CD14-positive monocyte (primary cell): Measurements from ENCODE around the gene CHKA. TPM values are rescaled to one million over a fixed set of nuclear protein-coding genes. Genes with fewer than 3 reads are reported as not detected.

Source experiments
- DNase-seq, 3 donors: peaks; one replicate each; pipeline ENCODE4 v3.0.0-alpha.2; 2011 to 2022
- H2AFZ ChIP-seq: 2 replicates; pipeline ENCODE4 v1.6.0; 2012; ENCODE audit warnings: mild to moderate bottlenecking, low read depth, low read length, inconsistent platforms; ENCODE audit not compliant: insufficient read depth, poor library complexity, severe bottlenecking
- H3K27ac ChIP-seq, 2 donors: 1 replicate in 1 of 2; 2 replicates in 1 of 2; pipeline ENCODE4 v1.5.1; 2012 to 2013; ENCODE audit warnings: low read length in 2 of 2, control low read depth in 1 of 2, inconsistent platforms in 1 of 2, low read depth in 1 of 2, mild to moderate bottlenecking in 1 of 2
- H3K27me3 ChIP-seq, 2 donors: one replicate each; pipeline versions ENCODE4 v1.6.0 to v1.6.1; 2011 to 2013; ENCODE audit warnings: low read length in 2 of 2; ENCODE audit not compliant: control insufficient read depth in 2 of 2, insufficient read depth in 2 of 2
- H3K36me3 ChIP-seq, 2 donors: replicated peaks in 1 of 2; 1 replicate in 1 of 2; 2 replicates in 1 of 2; pipeline versions ENCODE4 v1.5.1 to v1.6.1; 2012 to 2013; ENCODE audit warnings: low read length in 2 of 2, control low read depth in 1 of 2, inconsistent platforms in 1 of 2, mild to moderate bottlenecking in 1 of 2; ENCODE audit not compliant: insufficient read depth in 2 of 2, control insufficient read depth in 1 of 2
- H3K4me1 ChIP-seq, 2 donors: 1 replicate in 1 of 2; 2 replicates in 1 of 2; pipeline versions ENCODE4 v1.5.1 to v1.6.1; 2012 to 2013; ENCODE audit warnings: low read length in 2 of 2, control low read depth in 1 of 2, inconsistent platforms in 1 of 2, mild to moderate bottlenecking in 1 of 2, moderate library complexity in 1 of 2; ENCODE audit not compliant: insufficient read depth in 2 of 2, control insufficient read depth in 1 of 2
- H3K4me2 ChIP-seq: replicated peaks from 2 replicates; pipeline ENCODE3; 2012; ENCODE audit warnings: low read length, moderate library complexity, mild to moderate bottlenecking; ENCODE audit not compliant: poor library complexity, severe bottlenecking; ENCODE audit errors: extremely low read depth
- H3K4me3 ChIP-seq, 3 experiments: fragments of 200-600 bp in 1 of 3; sonication (generic) in 1 of 3; replicated peaks in 1 of 3; 1 replicate in 2 of 3; 2 replicates in 1 of 3; pipeline ENCODE4 v1.5.1; 2011 to 2013; ENCODE audit warnings: low read length in 3 of 3, mild to moderate bottlenecking in 3 of 3, control low read depth in 2 of 3, low read depth in 2 of 3, inconsistent platforms in 1 of 3, moderate library complexity in 1 of 3
- H3K79me2 ChIP-seq: 2 replicates; pipeline ENCODE4 v1.6.0; 2012; ENCODE audit warnings: mild to moderate bottlenecking, control low read depth, inconsistent platforms, low read length, moderate library complexity; ENCODE audit not compliant: insufficient read depth
- H3K9ac ChIP-seq: 2 replicates; pipeline ENCODE4 v1.6.0; 2017; ENCODE audit warnings: low read length, mild to moderate bottlenecking; ENCODE audit not compliant: insufficient read depth, poor library complexity, severe bottlenecking
- H3K9me3 ChIP-seq, 2 donors: replicated peaks in 1 of 2; 1 replicate in 1 of 2; 2 replicates in 1 of 2; pipeline versions ENCODE4 v1.5.1 to v1.6.1; 2012 to 2013; ENCODE audit warnings: low read length in 2 of 2, control low read depth in 1 of 2; ENCODE audit not compliant: control insufficient read depth in 1 of 2, insufficient read depth in 1 of 2
- H4K20me1 ChIP-seq: 2 replicates; pipeline ENCODE4 v1.6.0; 2012; ENCODE audit warnings: mild to moderate bottlenecking, low read length, control low read depth, moderate library complexity; ENCODE audit not compliant: insufficient read depth
- H3K27ac Mint-ChIP-seq, 7 donors: one replicate each; pipeline ENCODE4 v1.8.0; 2020; ENCODE audit warnings: mild to moderate bottlenecking in 7 of 7, mixed read lengths in 7 of 7, moderate library complexity in 6 of 7, inconsistent platforms in 2 of 7
- H3K27me3 Mint-ChIP-seq, 3 donors: one replicate each; pipeline ENCODE4 v1.8.0; 2021 to 2022; ENCODE audit warnings: low read depth in 3 of 3, mild to moderate bottlenecking in 3 of 3, mixed read lengths in 3 of 3, moderate library complexity in 3 of 3, inconsistent platforms in 1 of 3
- H3K36me3 Mint-ChIP-seq, 2 donors: one replicate each; pipeline ENCODE4 v1.8.0; 2020; ENCODE audit warnings: mixed read lengths in 2 of 2, inconsistent platforms in 1 of 2, mild to moderate bottlenecking in 1 of 2
- H3K4me1 Mint-ChIP-seq: one replicate; pipeline ENCODE4 v1.8.0; 2020; ENCODE audit warnings: mild to moderate bottlenecking, mixed read lengths
- H3K4me3 Mint-ChIP-seq, 2 donors: one replicate each; pipeline ENCODE4 v1.8.0; 2020; ENCODE audit warnings: mild to moderate bottlenecking in 2 of 2, mixed read lengths in 2 of 2, moderate library complexity in 1 of 2
- H3K9me3 Mint-ChIP-seq, 7 donors: one replicate each; pipeline ENCODE4 v1.8.0; 2020 to 2022; ENCODE audit warnings: mixed read lengths in 7 of 7, mild to moderate bottlenecking in 6 of 7, moderate library complexity in 6 of 7, inconsistent platforms in 2 of 7
- CTCF ChIP-seq: fragments of 200-600 bp; IDR thresholded peaks from one replicate; pipeline ENCODE4 v1.8.0; 2022; ENCODE audit warnings: antibody characterized with exemption, mild to moderate bottlenecking
- WGBS: methylation state at CpG from one replicate; pipeline ENCODE4 v1.1.5; 2013; ENCODE audit warnings: missing lambda C conversion rate; ENCODE audit not compliant: insufficient coverage; 5-methylcytosine and 5-hydroxymethylcytosine counted together
- intact Hi-C, 2 donors: fragments of 100-400 bp; cut with micrococcal nuclease; formaldehyde crosslinking; loops; one replicate each; pipeline versions ENCODE4 v1.15.0 to v1.15.1; 2023
- polyA plus RNA-seq, 3 donors: library from polyadenylated mRNA; depleted of rRNA in 1 of 3; unstranded in 2 of 3; stranded (reverse) in 1 of 3; fragments of 300-500 nt in 2 of 3; fragments of >200 nt in 1 of 3; fragmentation: Illumina TruSeq in 2 of 3; gene quantifications; 1 replicate in 2 of 3; 2 replicates in 1 of 3; pipeline ENCODE4 v1.2.3, GENCODE V29; 2012 to 2021

The CHKA gene
- polyA plus RNA-seq, 3 donors = 2.8 to 20.9 (median 5.7) TPM

- peaks cover 5 to 8% of the 10 kb centered on the region in 2 donors for H3K36me3 Mint-ChIP-seq
- peaks cover 9% of the 10 kb centered on the region for H3K79me2 ChIP-seq
- peaks cover 0 to 9% of the 10 kb centered on the region in 2 donors for H3K36me3 ChIP-seq
- H3K4me3 Mint-ChIP-seq = peak overlapping the region in 1 of 2 donors; percentile 83
- H4K20me1 ChIP-seq = peaks cover 10% of the 10 kb centered on the region
- no peaks in the 10 kb centered on the region for H3K27me3 Mint-ChIP-seq
- no peak overlapping the region for H3K9ac ChIP-seq
- H3K9me3 Mint-ChIP-seq = peaks cover 0 to 2% (median 0%) of the 10 kb centered on the region in 7 donors
- no peak for DNase-seq
- peak overlapping the region in 6 of 7 donors; percentile 51 to 88 (median 65) for H3K27ac Mint-ChIP-seq
- intact Hi-C loops = no loop called here
- H2AFZ ChIP-seq = no peak overlapping the region
- H3K4me1 ChIP-seq = peaks cover 12 to 17% of the 10 kb centered on the region in 2 donors
- H3K9me3 ChIP-seq = no peaks in the 10 kb centered on the region
- WGBS = no CpG with 5 or more reads among the region's 1 CpG
- TF ChIP-seq CTCF = no peak
- H3K4me2 ChIP-seq = peak overlapping the region; percentile 39
- H3K27ac ChIP-seq = peak overlapping the region in 1 of 2 donors; percentile 64
- no peaks in the 10 kb centered on the region for H3K27me3 ChIP-seq
- peaks cover 17% of the 10 kb centered on the region for H3K4me1 Mint-ChIP-seq
- peak overlapping the region in 1 of 3 experiments; percentile 20 for H3K4me3 ChIP-seq
Observed at GRCh38 chr11:68090287-68090686, 30.9 kb downstream of the CHKA start.

GRCh38 chr11:68089679-68090078 is 31.5 kb downstream of the CHKA start:
- Histone ChIP-seq H3K4me3 (no peak overlapping the region), H3K4me1 (peaks cover 12 to 17% of the 10 kb centered on the region in 2 donors), H3K36me3 (peaks cover 0 to 9% of the 10 kb centered on the region in 2 donors), H2AFZ (no peak overlapping the region), H3K27ac (no peak overlapping the region), H3K27me3 (no peaks in the 10 kb centered on the region), H3K4me2 (no peak overlapping the region), H4K20me1 (peaks cover 10% of the 10 kb centered on the region), H3K9me3 (no peaks in the 10 kb centered on the region), H3K9ac (no peak overlapping the region), H3K79me2 (peaks cover 9% of the 10 kb centered on the region)
- H3K27ac Mint-ChIP-seq = no peak overlapping the region
- peaks cover 17% of the 10 kb centered on the region for H3K4me1 Mint-ChIP-seq
- intact Hi-C loops = no loop called here
- H3K27me3 Mint-ChIP-seq = no peaks in the 10 kb centered on the region
- no peak for TF ChIP-seq CTCF
- peaks cover 6 to 7% of the 10 kb centered on the region in 2 donors for H3K36me3 Mint-ChIP-seq
- H3K9me3 Mint-ChIP-seq = peaks cover 0 to 2% (median 0%) of the 10 kb centered on the region in 7 donors
- no peak for DNase-seq
- 98% methylated on average over 4 of the region's 8 CpGs for WGBS
- H3K4me3 Mint-ChIP-seq = no peak overlapping the region
